Regular cardiac myocyte (primary cell): ENCODE data around the gene NOP58. TPM values are rescaled to one million over a fixed set of nuclear protein-coding genes. Genes with fewer than 3 reads are reported as not detected.

ENCODE experiments used
- total RNA-seq: library from RNA; depleted of rRNA; stranded (reverse); fragments of >200 nt; gene quantifications from 2 replicates; pipeline ENCODE4 v1.2.3, GENCODE V29; 2014

Gene NOP58
- 42.3 and 77.8 TPM in 2 replicates for total RNA-seq

DNA sequence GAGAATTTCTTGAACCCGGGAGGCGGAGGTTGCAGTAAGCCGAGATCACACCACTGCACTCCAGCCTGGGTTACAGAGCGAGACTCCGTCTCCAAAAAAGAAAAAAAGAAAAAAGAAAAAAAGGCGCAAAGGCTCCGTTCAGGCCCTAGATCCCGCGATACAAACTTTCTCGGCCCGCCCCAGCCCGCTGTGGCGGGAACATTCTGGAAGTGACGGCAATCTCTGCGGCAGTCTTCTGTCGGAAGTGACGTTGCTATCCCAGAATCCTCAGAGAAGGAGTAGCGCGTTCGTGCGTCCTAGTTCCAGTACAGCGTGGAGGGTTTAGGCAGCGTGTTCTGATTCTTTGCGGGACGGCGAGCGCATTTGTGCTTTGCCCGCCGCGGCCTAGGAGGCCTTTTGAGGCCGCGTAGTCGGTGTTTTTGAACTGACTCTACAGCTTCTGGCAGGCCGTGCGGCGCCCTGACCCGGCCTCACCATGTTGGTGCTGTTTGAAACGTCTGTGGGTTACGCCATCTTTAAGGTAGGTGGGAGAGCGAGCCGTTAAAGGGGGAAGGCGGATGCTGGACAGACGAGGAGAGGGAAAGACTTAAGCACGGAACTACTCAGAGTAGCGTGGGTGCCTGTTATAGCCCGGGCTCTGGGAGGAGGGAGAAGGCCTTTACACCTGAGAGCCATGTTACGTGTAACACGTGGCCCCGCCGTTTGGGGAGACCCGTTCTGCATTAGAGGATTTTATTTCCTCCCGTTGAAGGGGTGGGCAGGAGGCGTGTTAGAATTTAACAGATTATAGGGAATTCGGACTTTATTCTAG lies at the start of gene NOP58:
Gene NOP58 (plus strand): TSS at position 297 of the 811 bp plus-strand sequence. CDS start 179 bp downstream, at position 476.

DNA sequence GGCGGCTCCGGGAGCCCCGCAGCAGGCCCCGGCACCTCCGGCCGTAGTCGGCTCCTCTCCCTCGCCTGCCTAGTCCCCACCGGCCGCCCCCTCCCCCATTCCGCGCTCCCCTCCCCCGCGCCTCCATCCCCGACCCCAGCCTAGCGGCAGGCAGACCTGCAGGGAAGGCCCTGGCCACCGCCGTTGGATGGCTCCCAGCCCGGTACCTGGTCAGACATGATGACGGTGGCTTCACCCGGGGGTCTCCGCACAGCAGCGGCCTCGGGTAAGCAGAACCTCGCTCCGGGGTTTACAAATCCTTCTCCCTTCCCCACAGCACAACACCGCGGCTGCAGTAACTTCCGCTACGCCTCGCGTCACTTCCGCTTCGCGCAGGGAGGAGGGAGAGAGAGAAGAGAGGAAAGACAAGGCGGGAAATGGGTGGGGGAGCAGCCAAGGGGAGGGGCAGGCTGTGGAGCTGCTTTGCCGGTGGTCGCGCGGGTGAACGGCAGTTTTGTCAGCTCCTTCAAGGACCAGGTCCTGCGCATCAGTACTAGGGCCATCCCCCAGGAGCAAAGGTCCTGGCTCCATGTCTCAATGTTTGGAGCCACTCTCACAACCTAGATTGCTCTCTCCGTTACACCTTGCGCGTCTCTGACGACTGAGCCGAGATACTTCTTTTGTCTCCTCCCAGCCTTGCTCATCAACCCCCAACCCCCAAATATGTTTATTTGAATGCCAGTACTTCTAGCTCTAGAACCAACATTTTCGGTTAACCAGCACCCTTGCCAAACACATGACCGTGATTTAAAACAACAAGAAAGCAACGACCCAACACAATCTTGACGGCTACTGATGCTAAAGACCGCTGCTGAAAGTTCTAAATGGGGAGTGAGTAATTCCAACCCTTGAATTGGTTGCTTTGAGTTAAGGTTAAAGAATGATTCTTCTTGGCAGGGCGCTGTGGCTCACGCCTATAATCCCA lies 27.0 kb upstream of the NOP58 start, which contains the start of gene SUMO1:
Gene SUMO1 (minus strand): TSS at position 364 of the 964 bp plus-strand sequence. CDS start 146 bp downstream, at position 218.

Other genes starting within 250 kb of the NOP58 start
- gene FZD7, start 231.9 kb upstream of the NOP58 start, total RNA-seq: 10.7 and 45.1 TPM in 2 replicates
- gene KIAA2012, start 192.5 kb upstream of the NOP58 start, total RNA-seq: under 0.01 TPM in 2 replicates
- gene SUMO1, start 27.2 kb upstream of the NOP58 start, total RNA-seq: 126 and 140 TPM in 2 replicates
- 17.8 and 18.3 TPM in 2 replicates for gene BMPR2, start 110.6 kb downstream of the NOP58 start, total RNA-seq